GM19193 (cell line): ENCODE data around the gene FOXS1.

Experiments used
- POLR2A ChIP-seq: IDR thresholded peaks from 4 replicates; pipeline ENCODE4 v1.6.1; 2011; ENCODE audit not compliant: insufficient read depth, insufficient read length; ENCODE audit errors: extremely low read depth

Gene FOXS1

GRCh38 chr20:31801508-31801907, 43.9 kb downstream of the FOXS1 start:
- TF ChIP-seq POLR2A = no peak

GRCh38 chr20:31797364-31797763, 48.0 kb downstream of the FOXS1 start:
- TF ChIP-seq POLR2A = no peak
